Stimulated activated CD8-positive, alpha-beta memory T cell treated with anti-CD3 and anti-CD28 coated beads, Interleukin-15, amount 100 ng/mL, for 1 hour (primary cell): ENCODE results near the gene AUTS2.

Experiments used
- DNase-seq: peaks from one replicate; pipeline ENCODE4 v3.0.0-alpha.2; 2020; ENCODE audit warnings: low read depth

Gene AUTS2

GRCh38 chr7:70472601-70473237 is 874.4 kb downstream of the AUTS2 start:
- no peak for DNase-seq

- no peak for DNase-seq
These were observed 876.5 kb downstream of the AUTS2 start for GRCh38 chr7:70474639-70475234.

DNA sequence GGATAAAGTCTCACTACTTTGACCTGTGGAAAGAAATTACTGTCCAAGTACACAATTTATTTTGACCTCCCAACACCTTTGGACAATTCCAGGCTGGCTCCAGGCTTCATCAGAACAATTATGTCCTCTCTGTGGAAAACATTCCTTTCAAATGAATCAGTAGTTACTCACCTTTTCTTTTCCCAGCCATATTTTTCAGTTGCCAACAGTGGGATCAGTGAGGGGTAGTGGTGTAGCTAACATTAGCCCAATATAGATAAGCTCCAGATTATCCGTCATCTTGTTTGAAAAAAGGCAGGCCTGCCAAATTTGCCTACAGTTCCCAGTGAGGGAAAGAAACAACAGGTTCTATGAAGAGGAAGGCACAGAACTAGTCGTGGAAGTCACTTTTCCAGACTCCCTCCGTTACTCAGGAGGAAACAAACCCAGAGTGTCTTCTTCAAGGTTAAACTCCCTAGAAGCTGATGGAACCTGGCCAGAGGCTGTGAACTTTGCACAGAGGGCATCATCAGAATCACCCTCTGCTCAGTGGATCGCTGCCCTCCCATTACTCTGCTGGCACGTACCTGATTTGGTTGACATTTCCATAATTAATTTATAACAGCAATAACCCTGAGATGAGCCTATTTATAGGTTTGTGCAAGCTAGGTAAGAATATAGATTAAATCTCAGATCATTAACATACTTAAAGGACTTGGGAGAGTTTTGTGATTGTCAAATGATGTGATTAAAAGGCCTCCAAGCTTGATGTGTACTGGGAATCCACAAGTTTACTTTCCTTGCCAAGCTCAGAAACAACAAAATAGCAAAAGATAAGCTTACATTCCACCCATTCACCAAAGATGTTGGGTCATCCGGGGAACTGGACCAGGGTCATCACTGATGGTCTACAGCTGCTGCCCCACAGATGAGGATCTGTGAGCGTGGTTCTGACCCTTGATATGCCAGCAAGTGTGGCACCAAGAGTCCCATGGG is 879.0 kb downstream of the AUTS2 start:
- DNase-seq: no peak

DNA sequence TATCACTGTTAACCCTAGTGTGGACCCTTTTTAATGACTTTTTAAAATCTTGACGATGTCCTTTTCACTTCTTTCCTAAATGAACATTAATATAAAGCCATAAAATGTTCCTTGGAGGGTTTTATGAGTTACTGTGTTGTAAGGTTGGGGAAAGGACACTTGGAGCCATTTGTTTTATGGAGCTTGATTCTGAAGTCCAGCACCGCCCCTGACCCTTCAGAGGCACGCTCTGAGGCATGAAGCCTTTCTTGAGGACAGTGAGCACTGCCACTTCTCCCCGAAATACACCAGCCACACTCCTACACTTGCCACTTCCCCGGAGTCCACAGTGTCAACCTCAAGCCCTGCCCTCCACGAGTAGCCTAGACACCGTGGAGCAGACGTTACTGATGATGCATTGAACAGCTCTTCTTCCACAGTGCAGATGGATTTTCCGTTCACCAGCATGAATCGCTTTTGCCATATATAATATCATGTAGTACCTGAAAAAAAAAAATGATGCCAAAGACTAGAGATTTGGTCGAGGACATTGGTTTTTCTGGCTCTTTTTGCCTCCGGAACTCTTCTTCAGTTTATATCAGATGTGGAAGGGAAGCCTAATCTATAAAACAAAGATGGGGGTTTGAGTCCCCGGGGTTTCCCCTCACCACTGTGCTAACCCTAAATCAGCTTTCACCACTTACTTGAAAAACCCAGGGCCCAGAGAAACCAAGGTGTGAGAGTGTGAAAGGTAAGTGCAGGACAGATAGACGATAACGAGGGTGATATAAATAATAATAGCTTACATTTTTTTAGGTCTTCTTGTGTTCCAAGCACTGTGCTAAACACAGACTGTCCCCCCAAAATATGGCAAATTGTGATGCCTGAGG is 881.1 kb downstream of the AUTS2 start:
- no peak for DNase-seq

DNA sequence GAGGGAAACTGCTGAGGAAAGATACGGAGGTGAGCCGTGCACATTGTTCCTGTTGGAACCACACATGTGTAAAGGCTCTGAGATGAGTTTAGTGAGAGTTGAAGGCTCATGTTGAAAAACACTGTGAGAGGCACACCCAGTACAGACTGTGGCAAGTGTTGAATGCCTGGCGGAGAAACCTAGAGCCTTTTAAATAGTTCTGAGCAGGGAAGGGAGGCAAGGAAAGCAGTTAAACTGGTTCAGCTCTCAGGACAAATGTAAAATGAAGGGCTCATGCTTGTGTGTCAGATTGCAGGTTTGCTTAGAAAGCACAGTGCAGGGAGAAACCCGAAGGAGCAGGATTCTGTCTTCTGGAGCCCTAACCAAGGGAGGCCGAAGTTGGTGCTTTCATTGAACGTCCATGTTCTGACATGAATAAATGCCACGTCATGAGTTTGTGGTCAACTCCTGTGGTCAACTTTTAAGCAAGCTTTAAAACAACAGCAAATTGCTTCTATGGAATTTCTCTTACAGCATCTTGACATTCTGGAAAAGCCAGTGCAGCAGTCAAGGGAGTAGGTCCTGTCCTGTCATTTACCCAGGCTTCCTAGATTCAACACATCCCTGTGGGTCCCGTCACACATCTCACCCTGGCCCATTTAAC is 882.8 kb downstream of the AUTS2 start:
- DNase-seq: no peak

DNA sequence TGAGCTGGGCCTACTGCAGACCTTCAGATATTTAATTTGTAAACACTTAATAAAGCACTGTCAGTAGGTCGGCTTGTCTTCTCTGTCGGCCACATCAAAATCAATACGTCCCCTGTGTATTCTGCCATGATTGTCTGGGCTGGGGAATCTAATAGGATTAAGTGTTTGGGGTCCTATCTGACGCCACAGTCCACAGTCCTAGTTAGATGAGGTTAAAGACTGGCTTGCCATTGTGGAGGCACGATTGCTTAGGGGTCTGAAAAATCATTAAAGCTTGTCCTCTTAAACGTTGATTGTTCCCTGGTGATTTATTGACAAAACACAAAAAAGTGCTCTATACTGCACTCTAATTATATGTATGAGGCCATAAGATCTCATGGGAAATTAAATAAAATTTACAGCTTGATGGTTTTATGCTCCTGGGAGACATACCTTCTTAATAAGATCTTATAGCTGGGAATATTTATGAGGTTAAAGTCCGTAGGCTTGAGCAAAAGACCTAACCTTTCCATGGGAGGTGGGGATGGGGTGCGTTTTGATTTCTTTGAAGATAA is 883.4 kb downstream of the AUTS2 start:
- DNase-seq: no peak

- DNase-seq: no peak
These were observed 886.0 kb downstream of the AUTS2 start for GRCh38 chr7:70484255-70484654.

- no peak for DNase-seq
These were observed 888.7 kb downstream of the AUTS2 start for GRCh38 chr7:70486977-70487376.

DNA sequence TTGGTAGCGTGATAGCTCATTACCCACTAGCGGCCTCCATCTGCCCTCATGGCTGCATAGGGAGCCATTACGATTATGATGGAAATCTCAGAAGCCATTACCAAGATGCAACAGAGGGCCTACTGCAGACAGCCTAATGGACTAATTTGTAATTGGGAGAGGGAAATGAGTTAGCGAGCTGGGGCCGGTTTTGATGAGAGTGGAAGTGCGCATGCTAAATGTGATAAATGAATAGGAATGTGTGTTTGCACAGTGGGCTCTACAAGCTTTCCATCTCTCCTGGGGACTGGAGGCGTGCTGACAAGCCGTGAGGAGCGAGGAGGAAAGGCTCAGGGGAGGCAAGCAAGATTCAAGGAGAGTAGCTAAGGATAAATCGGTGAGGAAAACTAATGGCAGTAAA is 889.2 kb downstream of the AUTS2 start:
- no peak for DNase-seq

DNA sequence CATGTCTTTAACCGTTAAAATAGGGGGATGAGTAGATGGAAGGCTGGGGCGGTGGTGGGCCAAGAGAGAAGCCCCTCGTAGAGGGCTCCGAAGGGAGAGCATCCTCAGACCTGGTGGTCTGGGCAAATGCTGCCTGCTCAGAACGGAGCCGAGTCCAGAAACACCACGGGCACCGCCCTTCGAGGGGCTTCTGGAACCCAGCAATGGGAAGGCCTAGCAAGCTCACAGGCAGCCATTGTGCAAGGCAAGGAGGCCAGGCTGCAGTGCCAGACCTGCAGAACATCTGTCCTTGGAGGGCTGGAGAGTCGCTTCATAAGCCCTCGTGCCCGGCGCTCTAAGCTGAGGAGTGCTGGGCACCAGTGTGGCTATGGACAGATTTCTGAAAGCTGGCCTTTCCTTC is 889.6 kb downstream of the AUTS2 start:
- no peak for DNase-seq

DNA sequence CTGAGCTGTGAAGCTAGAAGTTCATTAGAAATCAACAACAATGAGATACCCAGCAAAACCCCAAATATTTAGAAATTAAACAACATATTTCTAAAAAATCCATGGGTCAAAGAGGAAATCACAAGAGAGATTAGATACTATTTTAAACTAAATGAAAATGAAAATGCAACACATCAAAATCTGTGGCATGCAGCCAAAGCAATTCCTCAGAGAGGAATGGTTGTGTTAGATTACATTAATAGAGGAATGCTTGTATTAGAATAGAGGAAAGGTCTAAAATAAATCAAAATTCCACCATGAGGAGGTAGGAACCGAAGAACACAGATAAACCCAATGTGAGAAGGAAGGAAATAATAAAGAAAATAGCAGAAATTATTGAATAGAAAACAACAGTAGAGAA is 891.5 kb downstream of the AUTS2 start:
- no peak for DNase-seq

DNA sequence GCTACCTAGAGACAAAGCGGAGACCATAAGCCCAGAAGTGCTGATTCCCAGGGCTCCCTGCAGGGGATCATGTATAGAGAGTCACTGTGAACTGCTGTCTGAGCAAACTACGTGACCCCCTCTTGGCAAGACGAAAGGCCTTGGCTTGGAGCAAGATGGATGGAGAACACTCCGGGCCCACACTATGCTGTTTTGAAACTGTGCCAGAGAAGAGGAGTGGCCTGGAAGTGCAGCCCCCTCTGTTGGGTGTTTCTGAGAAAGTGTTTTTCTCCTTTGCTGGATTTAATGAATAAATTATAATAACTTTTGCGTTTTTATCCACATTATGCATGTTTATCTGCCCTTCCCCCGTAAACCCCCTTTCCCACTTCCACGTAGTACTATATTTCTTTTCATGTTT is 894.4 kb downstream of the AUTS2 start:
- DNase-seq: no peak

GRCh38 chr7:70494225-70495032 is 896.2 kb downstream of the AUTS2 start:
- no peak for DNase-seq

GRCh38 chr7:70495033-70495376 is 896.7 kb downstream of the AUTS2 start:
- no peak for DNase-seq

- no peak for DNase-seq
These were observed 899.5 kb downstream of the AUTS2 start for GRCh38 chr7:70497793-70498192.

GRCh38 chr7:70498232-70498992 is 900.1 kb downstream of the AUTS2 start:
- DNase-seq: no peak

- no peak for DNase-seq
These were observed 902.0 kb downstream of the AUTS2 start for GRCh38 chr7:70500261-70500660.

- DNase-seq: no peak
These were observed 904.0 kb downstream of the AUTS2 start for GRCh38 chr7:70502117-70502863.

DNA sequence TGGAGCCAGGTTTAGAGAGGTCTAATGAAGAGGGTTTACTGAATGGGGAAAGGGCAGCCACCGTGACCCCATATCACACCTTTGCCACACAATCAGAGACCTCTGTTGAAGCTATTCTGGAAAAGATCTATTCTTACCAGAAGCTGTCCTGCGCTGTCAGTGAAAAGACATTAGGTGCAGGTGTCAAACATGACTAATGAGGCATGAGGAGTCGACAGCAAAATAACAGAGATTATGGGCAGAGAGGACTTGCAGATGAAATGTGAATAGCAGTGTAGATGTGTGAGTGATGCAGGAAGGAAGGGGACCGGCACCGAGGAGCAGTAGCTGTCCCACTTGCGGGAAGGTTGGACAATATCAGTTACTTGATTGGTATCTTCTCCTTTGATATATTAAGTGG is 906.0 kb downstream of the AUTS2 start:
- DNase-seq: no peak
